HG02623 (cell line): ENCODE results near the gene CMIP.

ENCODE experiments used
- ATAC-seq: cut with Tn5 transposase; IDR thresholded peaks from one replicate; pipeline ENCODE4 v1.9.1; 2021; ENCODE audit warnings: moderate library complexity; ENCODE audit not compliant: unreplicated experiment

The CMIP gene

GRCh38 chr16:81492965-81493754, 48.6 kb downstream of the CMIP start:
- ATAC-seq: no peak

- ATAC-seq: no peak
Measured at GRCh38 chr16:81493755-81494433, 49.3 kb downstream of the CMIP start.

GRCh38 chr16:81494434-81494806, 49.8 kb downstream of the CMIP start:
- ATAC-seq: no peak

GRCh38 chr16:81494888-81495287, 50.3 kb downstream of the CMIP start:
- ATAC-seq: no peak

- ATAC-seq: no peak
Measured at GRCh38 chr16:81495321-81496234, 51.0 kb downstream of the CMIP start.

- ATAC-seq: no peak
Measured at GRCh38 chr16:81496321-81496720, 51.7 kb downstream of the CMIP start.

GRCh38 chr16:81496742-81497141, 52.1 kb downstream of the CMIP start:
- no peak for ATAC-seq

GRCh38 chr16:81497690-81498089, 53.1 kb downstream of the CMIP start:
- no peak for ATAC-seq

- ATAC-seq: no peak
Measured at GRCh38 chr16:81498351-81498750, 53.7 kb downstream of the CMIP start.

GRCh38 chr16:81499576-81500380, 55.2 kb downstream of the CMIP start:
- ATAC-seq: no peak

- no peak for ATAC-seq
Measured at GRCh38 chr16:81500833-81501521, 56.4 kb downstream of the CMIP start.

- ATAC-seq: no peak
Measured at GRCh38 chr16:81502396-81503070, 57.9 kb downstream of the CMIP start.

- no peak for ATAC-seq
Measured at GRCh38 chr16:81505011-81505661, 60.5 kb downstream of the CMIP start.

- no peak for ATAC-seq
Measured at GRCh38 chr16:81509404-81509803, 64.8 kb downstream of the CMIP start.

- ATAC-seq: no peak
Measured at GRCh38 chr16:81510016-81510415, 65.4 kb downstream of the CMIP start.

GRCh38 chr16:81511371-81511770, 66.8 kb downstream of the CMIP start:
- ATAC-seq: no peak

GRCh38 chr16:81513204-81514040, 68.8 kb downstream of the CMIP start:
- peak; percentile 24 for ATAC-seq

- ATAC-seq: peak; percentile 76
Measured at GRCh38 chr16:81514041-81514559, 69.5 kb downstream of the CMIP start.
